NT2/D1 (cell line): ENCODE measurements around the gene ANKRD42.

Experiments
- YY1 ChIP-seq: IDR thresholded peaks from 2 replicates; pipeline ENCODE4 v1.6.1; 2011; ENCODE audit not compliant: insufficient read length, insufficient read depth
- ZNF274 ChIP-seq: IDR thresholded peaks from 2 replicates; pipeline ENCODE4 v1.6.1; 2011; ENCODE audit warnings: mild to moderate bottlenecking, low read depth, low read length

DNA sequence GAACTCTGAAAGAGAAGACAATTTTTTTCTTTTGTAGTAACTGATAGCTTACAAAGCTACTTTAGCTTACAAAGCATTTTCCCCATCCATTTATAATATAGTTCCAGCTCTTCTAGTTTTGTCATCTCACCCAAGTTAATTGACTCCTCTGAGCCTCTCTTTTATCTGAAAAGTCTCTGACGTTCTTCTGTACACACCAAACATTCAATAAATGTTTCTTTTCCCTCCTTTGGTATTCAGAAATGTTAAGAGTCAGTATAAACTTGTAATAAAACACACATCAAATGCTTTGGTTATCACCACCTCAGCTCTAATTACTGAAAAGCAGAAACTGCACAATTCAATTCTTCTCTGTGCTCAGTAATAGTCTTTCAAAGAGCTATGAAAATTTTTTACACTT is 86.7 kb downstream of the ANKRD42 start:
- TF ChIP-seq ZNF274: no peak
- no peak for TF ChIP-seq YY1
